AG04449 (cell line): ENCODE results near the gene ANXA2R.
A peak's percentile ranks its signal among the peaks of the same experiment; 100 is the strongest.
"Not testable (repeated sequence)": the region's sequence is repeated elsewhere in the genome, so short reads cannot be mapped to it uniquely, and the experiment has no call there.

Experiments
- CTCF ChIA-PET: fragments of 350-600 bp; formaldehyde crosslinking; extraction: SDS; loops from one replicate; lab custom pipeline; 2021; ENCODE audit warnings: antibody characterized with exemption; lab: Yijun Ruan, JAX
- POLR2A ChIA-PET: fragments of 400-600, 350-600 bp; formaldehyde crosslinking; extraction: SDS; loops from one replicate; lab custom pipeline; 2020; ENCODE audit warnings: antibody characterized with exemption, inconsistent platforms; lab: Yijun Ruan, JAX
- DNase-seq: peaks from one replicate; pipeline ENCODE4 v3.0.0-alpha.2; 2010; ENCODE audit warnings: low read depth, low spot score
- H3K4me3 ChIP-seq: 2 replicates; pipeline ENCODE4 v1.5.1; 2011; ENCODE audit warnings: low read depth, mild to moderate bottlenecking, control low read depth, low read length
- CTCF ChIP-seq: IDR thresholded peaks from one replicate; pipeline ENCODE4 v1.5.1; 2011; ENCODE audit warnings: mild to moderate bottlenecking, moderate library complexity, low read length, control low read depth, inconsistent platforms; ENCODE audit not compliant: insufficient read depth; ENCODE audit errors: missing control alignments

Gene ANXA2R

GRCh38 chr5:43066799-43067741 lies 27.0 kb upstream of the ANXA2R start:
- H3K4me3 ChIP-seq = peak overlapping the region; percentile 86
- TF ChIP-seq CTCF = no peak
- no peak for DNase-seq
- CTCF ChIA-PET = interaction anchor here (0.9 to 2.0 kb wide), 8 partner anchors 8 to 323 kb away, joined by 3 to 11 read pairs (median 4); no protein-coding TSS in a partner anchor
- POLR2A ChIA-PET = interaction anchor here (1.1 to 1.6 kb wide), 2 partner anchors 29 to 54 kb away, joined by 3 to 6 read pairs; partner anchors contain the start of gene ZNF131

GRCh38 chr5:43065948-43066798 lies 26.1 kb upstream of the ANXA2R start:
- POLR2A ChIA-PET = interaction anchor here (1.0 to 3.0 kb wide), 3 partner anchors 24 to 116 kb away, joined by 6 to 28 read pairs (median 13); no protein-coding TSS in a partner anchor
- H3K4me3 ChIP-seq = peak overlapping the region; percentile 86
- CTCF ChIA-PET = interaction anchor here (2.6 to 3.3 kb wide), 5 partner anchors 20 to 157 kb away, joined by 8 to 45 read pairs (median 20); partner anchors contain the start of gene ANXA2R
- no peak for TF ChIP-seq CTCF
- no peak for DNase-seq

- H3K4me3 ChIP-seq = peak overlapping the region; percentile 86
- POLR2A ChIA-PET = interaction anchor here (0.9 to 3.0 kb wide), 9 partner anchors 13 to 115 kb away, joined by 3 to 28 read pairs (median 4); no protein-coding TSS in a partner anchor
- CTCF ChIA-PET = interaction anchor here (0.7 to 3.3 kb wide), 12 partner anchors 11 to 156 kb away, joined by 3 to 45 read pairs (median 7); partner anchors contain the start of gene ANXA2R
- DNase-seq = no peak
- no peak for TF ChIP-seq CTCF
Measured at GRCh38 chr5:43065387-43065947, 25.3 kb upstream of the ANXA2R start.

GRCh38 chr5:43063721-43064171 lies 23.6 kb upstream of the ANXA2R start:
- CTCF ChIA-PET = interaction anchor here (1.1 to 3.3 kb wide), 11 partner anchors 9 to 154 kb away, joined by 3 to 45 read pairs (median 8); partner anchors contain the start of gene ANXA2R
- TF ChIP-seq CTCF = no peak
- H3K4me3 ChIP-seq = no peak overlapping the region; the same call in 1 of the 2 replicates
- no peak for DNase-seq
- POLR2A ChIA-PET = interaction anchor here (1.6 to 3.0 kb wide), 3 partner anchors 22 to 113 kb away, joined by 4 to 28 read pairs (median 13); no protein-coding TSS in a partner anchor

- CTCF ChIA-PET = interaction anchor here (0.8 to 2.5 kb wide), 6 partner anchors 20 to 328 kb away, joined by 3 to 14 read pairs (median 4); partner anchors contain the start of gene ANXA2R
- no peak overlapping the region for H3K4me3 ChIP-seq
- POLR2A ChIA-PET = interaction anchor here (0.5 to 2.0 kb wide), 3 partner anchors 8 to 60 kb away, joined by 3 to 10 read pairs (median 3); partner anchors contain the start of gene ZNF131
- DNase-seq = no peak
- no peak for TF ChIP-seq CTCF
Measured at GRCh38 chr5:43061352-43062075, 21.4 kb upstream of the ANXA2R start.

- POLR2A ChIA-PET = not testable (repeated sequence)
- CTCF ChIA-PET = interaction anchor here (2.5 kb wide), 1 partner anchor 19 kb away, joined by 14 read pairs; the partner anchor contains the start of gene ANXA2R
Measured at GRCh38 chr5:43060020-43060419, 19.9 kb upstream of the ANXA2R start.

GRCh38 chr5:43055098-43055497 lies 15.0 kb upstream of the ANXA2R start:
- H3K4me3 ChIP-seq, DNase-seq, POLR2A ChIA-PET: not testable (repeated sequence)
- CTCF ChIA-PET = interaction anchor here (1.2 to 2.8 kb wide), 2 partner anchors 9 kb away, joined by 3 to 13 read pairs; no protein-coding TSS in a partner anchor

More at GRCh38 chr5:43060020-43060419, 19.9 kb upstream of the ANXA2R start:
- not testable (repeated sequence) for H3K4me3 ChIP-seq, DNase-seq
